ENCODE data around the gene ADD2.

DNA sequence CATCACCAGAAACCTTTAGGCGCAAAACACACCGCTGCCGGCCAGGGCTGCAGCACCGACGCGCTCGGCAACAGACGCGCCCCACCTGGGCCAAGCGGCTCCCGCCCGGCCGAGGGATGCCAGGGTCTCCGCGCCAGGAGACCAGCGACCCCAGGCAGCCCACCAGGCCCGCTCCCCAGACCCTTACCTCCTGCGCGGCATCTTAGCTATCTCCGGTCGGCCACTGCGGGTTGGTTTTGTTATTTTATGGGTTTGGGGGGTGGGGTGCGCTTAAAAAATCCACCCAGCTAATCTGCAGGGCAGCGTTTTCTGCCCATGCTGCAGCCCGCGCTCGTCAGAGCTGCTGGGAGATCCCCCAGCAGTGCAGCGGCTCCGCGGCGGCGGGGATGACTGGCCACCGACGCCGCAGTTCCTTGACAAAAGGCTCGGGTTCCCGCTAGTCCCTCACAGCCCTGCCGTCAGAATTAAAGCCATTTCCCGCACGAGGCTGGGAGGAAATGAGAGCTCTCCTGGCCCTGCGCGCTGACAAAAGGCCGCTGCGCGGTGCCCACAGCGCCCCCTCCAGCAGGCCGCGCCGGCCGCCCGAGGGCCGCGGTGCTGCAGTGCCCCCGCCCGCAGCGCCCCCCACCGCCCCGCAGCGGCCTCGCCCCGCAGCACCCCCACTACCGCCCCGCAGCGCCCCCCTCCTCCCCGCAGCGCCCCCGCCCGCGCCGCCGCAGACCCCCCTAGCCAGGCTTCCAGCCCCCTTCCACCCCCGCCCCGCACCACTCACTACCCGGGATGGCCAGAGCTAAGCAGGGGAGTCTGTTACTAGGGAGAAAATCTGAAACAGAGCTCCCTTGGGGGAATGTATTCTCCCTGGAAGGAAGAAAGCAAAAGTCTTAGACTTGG lies at the start of gene ADD2:
- TF ChIP-seq POLR2AphosphoS5 (IDR thresholded peaks at IDR 0.05; ENCODE audit: borderline replicate concordance, low read depth, low read length) (no peak), EZH2 (IDR thresholded peaks at IDR 0.05) (no peak), FOXP2 (optimal IDR thresholded peaks at IDR 0.05; ENCODE audit: control extremely low read depth, extremely low read length, insufficient read depth) (no peak)
